Measurements from ENCODE around the gene DGCR6. TPM values are rescaled to one million over a fixed set of nuclear protein-coding genes. Genes with fewer than 3 reads are reported as not detected.
"Not testable (repeated sequence)": the region's sequence is repeated elsewhere in the genome, so short reads cannot be mapped to it uniquely, and the experiment has no call there.

Gene DGCR6
- 10 to 100 TPM in 1 of 2 donors, 1 to 10 TPM in 1; 6.7 to 10.5 TPM for total RNA-seq

GRCh38 chr22:18905540-18906409 lies at the start of gene DGCR6:
DGCR6 (plus strand) TSS chr22:18906320; CDS start chr22:18906375, 55 bp downstream.
- Histone ChIP-seq H3K27ac (no peak within 1 kb of the TSS), H3K4me3 (no peak within 1 kb of the TSS), H3K27me3 (no peaks in the 10 kb centered on the region), H3K36me3 (replicated peaks in 1 of 2; ENCODE audit: insufficient read depth in 1 of 2, low read depth in 2 of 2) (no peaks in the 10 kb centered on the region), H3K9me3 (no peaks in the 10 kb centered on the region), H3K4me1 (no peaks in the 10 kb centered on the region)
- WGBS, 2 donors, result no CpG with 5 or more reads among the region's 77 CpGs
- ATAC-seq, result peak; percentile 97
- no peak for TF ChIP-seq POLR2A (IDR thresholded peaks at IDR 0.05)
- TF ChIP-seq CTCF (IDR thresholded peaks at IDR 0.05), result no peak
- intact Hi-C loops (cut with DNase I), result no loop called here
- peak in 2 of 4 donors; percentile 2 to 6 for DNase-seq

- not testable (repeated sequence) for H3K9me3 ChIP-seq
Observed at GRCh38 chr22:18859314-18859713, 46.8 kb upstream of the DGCR6 start.

GRCh38 chr22:18881260-18881659 lies 24.9 kb upstream of the DGCR6 start:
- peak in 2 of 4 donors; percentile 9 to 17 for DNase-seq
- H3K4me1 ChIP-seq; ATAC-seq; H3K4me3 ChIP-seq; H3K27me3 ChIP-seq; H3K27ac ChIP-seq; H3K36me3 ChIP-seq (replicated peaks in 1 of 2; ENCODE audit: insufficient read depth in 1 of 2, low read depth in 2 of 2); H3K9me3 ChIP-seq; intact Hi-C loops (cut with DNase I): not testable (repeated sequence)
- WGBS, 2 donors, result 44% methylated on average over 3 of the region's 3 CpGs; no CpG with 5 or more reads in 1 of the 2 donors

More at GRCh38 chr22:18859314-18859713, 46.8 kb upstream of the DGCR6 start:
- ATAC-seq; intact Hi-C loops (cut with DNase I); H3K4me1 ChIP-seq; H3K27me3 ChIP-seq; H3K27ac ChIP-seq; H3K36me3 ChIP-seq (replicated peaks in 1 of 2; ENCODE audit: insufficient read depth in 1 of 2, low read depth in 2 of 2); DNase-seq; H3K4me3 ChIP-seq: not testable (repeated sequence)
- 56% methylated on average over 3 of the region's 7 CpGs; no CpG with 5 or more reads in 1 of the 2 donors for WGBS, 2 donors

GRCh38 chr22:18884465-18884864 lies 21.7 kb upstream of the DGCR6 start:
- H3K4me1 ChIP-seq; H3K4me3 ChIP-seq; intact Hi-C loops (cut with DNase I); DNase-seq; H3K36me3 ChIP-seq (replicated peaks in 1 of 2; ENCODE audit: insufficient read depth in 1 of 2, low read depth in 2 of 2); H3K27me3 ChIP-seq; H3K9me3 ChIP-seq; H3K27ac ChIP-seq; ATAC-seq: not testable (repeated sequence)
- WGBS, 2 donors, result 56 to 78% methylated on average over 1 to 4 of the region's 4 CpGs

- Histone ChIP-seq H3K36me3 (replicated peaks in 1 of 2; ENCODE audit: insufficient read depth in 1 of 2, low read depth in 2 of 2) (no peaks in the 10 kb centered on the region), H3K27me3 (no peaks in the 10 kb centered on the region), H3K4me3 (no peak overlapping the region), H3K4me1 (no peaks in the 10 kb centered on the region), H3K27ac (no peak overlapping the region), H3K9me3 (no peaks in the 10 kb centered on the region)
- no peak for ATAC-seq
- intact Hi-C loops (cut with DNase I), result no loop called here
- no peak for DNase-seq
- WGBS, 2 donors, result 40% methylated on average over 1 of the region's 8 CpGs; no CpG with 5 or more reads in 1 of the 2 donors
- no peak for TF ChIP-seq POLR2A (IDR thresholded peaks at IDR 0.05)
- no peak for TF ChIP-seq CTCF (IDR thresholded peaks at IDR 0.05)
Observed at GRCh38 chr22:18888115-18888514, 18.0 kb upstream of the DGCR6 start.

GRCh38 chr22:18890510-18891192 lies 15.5 kb upstream of the DGCR6 start:
- ATAC-seq; H3K27ac ChIP-seq; intact Hi-C loops (cut with DNase I): not testable (repeated sequence)

GRCh38 chr22:18893775-18894174 lies 12.3 kb upstream of the DGCR6 start:
- WGBS, 2 donors, result no CpG with 5 or more reads among the region's 4 CpGs
- intact Hi-C loops (cut with DNase I); DNase-seq; H3K4me3 ChIP-seq; H3K9me3 ChIP-seq; H3K27me3 ChIP-seq; H3K36me3 ChIP-seq (replicated peaks in 1 of 2; ENCODE audit: insufficient read depth in 1 of 2, low read depth in 2 of 2); ATAC-seq; H3K27ac ChIP-seq; H3K4me1 ChIP-seq: not testable (repeated sequence)

More at GRCh38 chr22:18890510-18891192, 15.5 kb upstream of the DGCR6 start:
- H3K36me3 ChIP-seq (replicated peaks in 1 of 2; ENCODE audit: insufficient read depth in 1 of 2, low read depth in 2 of 2); H3K4me3 ChIP-seq; H3K27me3 ChIP-seq; H3K4me1 ChIP-seq; DNase-seq; H3K9me3 ChIP-seq: not testable (repeated sequence)
- WGBS, 2 donors, result 75 to 100% methylated on average over 1 of the region's 5 CpGs

- peak; percentile 6 to 24 (median 19) for DNase-seq
- H3K27me3 ChIP-seq; H3K27ac ChIP-seq; H3K9me3 ChIP-seq; H3K4me3 ChIP-seq; intact Hi-C loops (cut with DNase I); H3K36me3 ChIP-seq (replicated peaks in 1 of 2; ENCODE audit: insufficient read depth in 1 of 2, low read depth in 2 of 2); H3K4me1 ChIP-seq; ATAC-seq: not testable (repeated sequence)
- WGBS, 2 donors, result 100% methylated on average over 5 of the region's 7 CpGs; no CpG with 5 or more reads in 1 of the 2 donors
Observed at GRCh38 chr22:18896037-18896657, 10.0 kb upstream of the DGCR6 start.

GRCh38 chr22:18906410-18906745 lies 258 bp downstream of the DGCR6 start:
- H3K27ac ChIP-seq; H3K27me3 ChIP-seq; DNase-seq; H3K9me3 ChIP-seq; intact Hi-C loops (cut with DNase I); ATAC-seq; H3K4me1 ChIP-seq; H3K4me3 ChIP-seq; H3K36me3 ChIP-seq (replicated peaks in 1 of 2; ENCODE audit: insufficient read depth in 1 of 2, low read depth in 2 of 2): not testable (repeated sequence)
- WGBS, 2 donors, result no CpG with 5 or more reads among the region's 36 CpGs

Data from body of pancreas (tissue), 4 donors.